ENCODE data around the gene ZNF414. TPM values are rescaled to one million over a fixed set of nuclear protein-coding genes. Genes with fewer than 3 reads are reported as not detected.

The ZNF414 gene
- total and polyA plus RNA-seq, 10 of the 15 experiments (the other 5 are each of a cell fraction or from before 2014, with no cell fraction given) = 0.16 to 23.7 (median 5.3) TPM; not detected in 1

DNA sequence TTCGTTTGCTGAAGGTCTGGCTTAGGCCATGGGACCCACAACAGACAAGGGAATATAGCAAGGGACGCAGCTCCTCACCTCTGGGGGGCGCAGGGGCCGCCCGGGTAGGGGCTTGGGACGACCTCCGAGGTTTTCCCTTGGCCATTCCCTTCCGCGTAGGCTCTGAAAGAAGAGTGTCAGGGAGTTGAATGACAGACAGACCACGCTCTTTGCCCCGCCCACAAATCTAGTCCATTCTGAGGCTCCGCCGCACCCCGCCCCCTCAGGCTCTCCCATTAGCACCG, 11.4 kb upstream of the ZNF414 start (continued):
- TF ChIP-seq, protein P1, sequence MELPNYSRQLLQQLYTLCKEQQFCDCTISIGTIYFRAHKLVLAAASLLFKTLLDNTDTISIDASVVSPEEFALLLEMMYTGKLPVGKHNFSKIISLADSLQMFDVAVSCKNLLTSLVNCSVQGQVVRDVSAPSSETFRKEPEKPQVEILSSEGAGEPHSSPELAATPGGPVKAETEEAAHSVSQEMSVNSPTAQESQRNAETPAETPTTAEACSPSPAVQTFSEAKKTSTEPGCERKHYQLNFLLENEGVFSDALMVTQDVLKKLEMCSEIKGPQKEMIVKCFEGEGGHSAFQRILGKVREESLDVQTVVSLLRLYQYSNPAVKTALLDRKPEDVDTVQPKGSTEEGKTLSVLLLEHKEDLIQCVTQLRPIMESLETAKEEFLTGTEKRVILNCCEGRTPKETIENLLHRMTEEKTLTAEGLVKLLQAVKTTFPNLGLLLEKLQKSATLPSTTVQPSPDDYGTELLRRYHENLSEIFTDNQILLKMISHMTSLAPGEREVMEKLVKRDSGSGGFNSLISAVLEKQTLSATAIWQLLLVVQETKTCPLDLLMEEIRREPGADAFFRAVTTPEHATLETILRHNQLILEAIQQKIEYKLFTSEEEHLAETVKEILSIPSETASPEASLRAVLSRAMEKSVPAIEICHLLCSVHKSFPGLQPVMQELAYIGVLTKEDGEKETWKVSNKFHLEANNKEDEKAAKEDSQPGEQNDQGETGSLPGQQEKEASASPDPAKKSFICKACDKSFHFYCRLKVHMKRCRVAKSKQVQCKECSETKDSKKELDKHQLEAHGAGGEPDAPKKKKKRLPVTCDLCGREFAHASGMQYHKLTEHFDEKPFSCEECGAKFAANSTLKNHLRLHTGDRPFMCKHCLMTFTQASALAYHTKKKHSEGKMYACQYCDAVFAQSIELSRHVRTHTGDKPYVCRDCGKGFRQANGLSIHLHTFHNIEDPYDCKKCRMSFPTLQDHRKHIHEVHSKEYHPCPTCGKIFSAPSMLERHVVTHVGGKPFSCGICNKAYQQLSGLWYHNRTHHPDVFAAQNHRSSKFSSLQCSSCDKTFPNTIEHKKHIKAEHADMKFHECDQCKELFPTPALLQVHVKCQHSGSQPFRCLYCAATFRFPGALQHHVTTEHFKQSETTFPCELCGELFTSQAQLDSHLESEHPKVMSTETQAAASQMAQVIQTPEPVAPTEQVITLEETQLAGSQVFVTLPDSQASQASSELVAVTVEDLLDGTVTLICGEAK (IDR thresholded peaks at IDR 0.05; ENCODE audit: borderline replicate concordance) = no peak
- TF ChIP-seq TCF12 (IDR thresholded peaks at IDR 0.05; ENCODE audit: low read depth, low read length) = no peak
- no peak for TF ChIP-seq TBL1XR1 (IDR thresholded peaks at IDR 0.05; ENCODE audit: low read depth, low read length)
- no peak for TF ChIP-seq ZNF24 (IDR thresholded peaks at IDR 0.05)
- TF ChIP-seq EP300 (IDR thresholded peaks at IDR 0.05; ENCODE audit: borderline replicate concordance in 1 of 2, control insufficient read depth in 1 of 2, low read depth in 2 of 2, low read length in 2 of 2) = no peak
- TF ChIP-seq, protein P2, sequence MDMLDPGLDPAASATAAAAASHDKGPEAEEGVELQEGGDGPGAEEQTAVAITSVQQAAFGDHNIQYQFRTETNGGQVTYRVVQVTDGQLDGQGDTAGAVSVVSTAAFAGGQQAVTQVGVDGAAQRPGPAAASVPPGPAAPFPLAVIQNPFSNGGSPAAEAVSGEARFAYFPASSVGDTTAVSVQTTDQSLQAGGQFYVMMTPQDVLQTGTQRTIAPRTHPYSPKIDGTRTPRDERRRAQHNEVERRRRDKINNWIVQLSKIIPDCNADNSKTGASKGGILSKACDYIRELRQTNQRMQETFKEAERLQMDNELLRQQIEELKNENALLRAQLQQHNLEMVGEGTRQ (IDR thresholded peaks at IDR 0.05; ENCODE audit: borderline replicate concordance, low read depth, low read length) = no peak
- no peak for TF ChIP-seq ZSCAN29 (IDR thresholded peaks at IDR 0.05)
- TF ChIP-seq, protein P3, sequence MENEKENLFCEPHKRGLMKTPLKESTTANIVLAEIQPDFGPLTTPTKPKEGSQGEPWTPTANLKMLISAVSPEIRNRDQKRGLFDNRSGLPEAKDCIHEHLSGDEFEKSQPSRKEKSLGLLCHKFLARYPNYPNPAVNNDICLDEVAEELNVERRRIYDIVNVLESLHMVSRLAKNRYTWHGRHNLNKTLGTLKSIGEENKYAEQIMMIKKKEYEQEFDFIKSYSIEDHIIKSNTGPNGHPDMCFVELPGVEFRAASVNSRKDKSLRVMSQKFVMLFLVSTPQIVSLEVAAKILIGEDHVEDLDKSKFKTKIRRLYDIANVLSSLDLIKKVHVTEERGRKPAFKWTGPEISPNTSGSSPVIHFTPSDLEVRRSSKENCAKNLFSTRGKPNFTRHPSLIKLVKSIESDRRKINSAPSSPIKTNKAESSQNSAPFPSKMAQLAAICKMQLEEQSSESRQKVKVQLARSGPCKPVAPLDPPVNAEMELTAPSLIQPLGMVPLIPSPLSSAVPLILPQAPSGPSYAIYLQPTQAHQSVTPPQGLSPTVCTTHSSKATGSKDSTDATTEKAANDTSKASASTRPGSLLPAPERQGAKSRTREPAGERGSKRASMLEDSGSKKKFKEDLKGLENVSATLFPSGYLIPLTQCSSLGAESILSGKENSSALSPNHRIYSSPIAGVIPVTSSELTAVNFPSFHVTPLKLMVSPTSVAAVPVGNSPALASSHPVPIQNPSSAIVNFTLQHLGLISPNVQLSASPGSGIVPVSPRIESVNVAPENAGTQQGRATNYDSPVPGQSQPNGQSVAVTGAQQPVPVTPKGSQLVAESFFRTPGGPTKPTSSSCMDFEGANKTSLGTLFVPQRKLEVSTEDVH (IDR thresholded peaks at IDR 0.05; ENCODE audit: low read depth, partially characterized antibody) = no peak
- TF ChIP-seq ESRRA (IDR thresholded peaks at IDR 0.05; ENCODE audit: low read length) = no peak
- TF ChIP-seq, protein P4, sequence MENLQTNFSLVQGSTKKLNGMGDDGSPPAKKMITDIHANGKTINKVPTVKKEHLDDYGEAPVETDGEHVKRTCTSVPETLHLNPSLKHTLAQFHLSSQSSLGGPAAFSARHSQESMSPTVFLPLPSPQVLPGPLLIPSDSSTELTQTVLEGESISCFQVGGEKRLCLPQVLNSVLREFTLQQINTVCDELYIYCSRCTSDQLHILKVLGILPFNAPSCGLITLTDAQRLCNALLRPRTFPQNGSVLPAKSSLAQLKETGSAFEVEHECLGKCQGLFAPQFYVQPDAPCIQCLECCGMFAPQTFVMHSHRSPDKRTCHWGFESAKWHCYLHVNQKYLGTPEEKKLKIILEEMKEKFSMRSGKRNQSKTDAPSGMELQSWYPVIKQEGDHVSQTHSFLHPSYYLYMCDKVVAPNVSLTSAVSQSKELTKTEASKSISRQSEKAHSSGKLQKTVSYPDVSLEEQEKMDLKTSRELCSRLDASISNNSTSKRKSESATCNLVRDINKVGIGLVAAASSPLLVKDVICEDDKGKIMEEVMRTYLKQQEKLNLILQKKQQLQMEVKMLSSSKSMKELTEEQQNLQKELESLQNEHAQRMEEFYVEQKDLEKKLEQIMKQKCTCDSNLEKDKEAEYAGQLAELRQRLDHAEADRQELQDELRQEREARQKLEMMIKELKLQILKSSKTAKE (IDR thresholded peaks at IDR 0.05; ENCODE audit: low read depth, poor library complexity, severe bottlenecking) = no peak
- TF ChIP-seq, protein P5, sequence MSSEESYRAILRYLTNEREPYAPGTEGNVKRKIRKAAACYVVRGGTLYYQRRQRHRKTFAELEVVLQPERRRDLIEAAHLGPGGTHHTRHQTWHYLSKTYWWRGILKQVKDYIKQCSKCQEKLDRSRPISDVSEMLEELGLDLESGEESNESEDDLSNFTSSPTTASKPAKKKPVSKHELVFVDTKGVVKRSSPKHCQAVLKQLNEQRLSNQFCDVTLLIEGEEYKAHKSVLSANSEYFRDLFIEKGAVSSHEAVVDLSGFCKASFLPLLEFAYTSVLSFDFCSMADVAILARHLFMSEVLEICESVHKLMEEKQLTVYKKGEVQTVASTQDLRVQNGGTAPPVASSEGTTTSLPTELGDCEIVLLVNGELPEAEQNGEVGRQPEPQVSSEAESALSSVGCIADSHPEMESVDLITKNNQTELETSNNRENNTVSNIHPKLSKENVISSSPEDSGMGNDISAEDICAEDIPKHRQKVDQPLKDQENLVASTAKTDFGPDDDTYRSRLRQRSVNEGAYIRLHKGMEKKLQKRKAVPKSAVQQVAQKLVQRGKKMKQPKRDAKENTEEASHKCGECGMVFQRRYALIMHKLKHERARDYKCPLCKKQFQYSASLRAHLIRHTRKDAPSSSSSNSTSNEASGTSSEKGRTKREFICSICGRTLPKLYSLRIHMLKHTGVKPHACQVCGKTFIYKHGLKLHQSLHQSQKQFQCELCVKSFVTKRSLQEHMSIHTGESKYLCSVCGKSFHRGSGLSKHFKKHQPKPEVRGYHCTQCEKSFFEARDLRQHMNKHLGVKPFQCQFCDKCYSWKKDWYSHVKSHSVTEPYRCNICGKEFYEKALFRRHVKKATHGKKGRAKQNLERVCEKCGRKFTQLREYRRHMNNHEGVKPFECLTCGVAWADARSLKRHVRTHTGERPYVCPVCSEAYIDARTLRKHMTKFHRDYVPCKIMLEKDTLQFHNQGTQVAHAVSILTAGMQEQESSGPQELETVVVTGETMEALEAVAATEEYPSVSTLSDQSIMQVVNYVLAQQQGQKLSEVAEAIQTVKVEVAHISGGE (CRISPR knock-in tag; IDR thresholded peaks at IDR 0.05) = no peak

Data from GM12878 (cell line).